ENCODE data around the gene LRRC71. TPM values are rescaled to one million over a fixed set of nuclear protein-coding genes. Genes with fewer than 3 reads are reported as not detected.

The LRRC71 gene
- total RNA-seq, 4 donors from 2014 or later: not detected

GRCh38 chr1:156912861-156913808 lies 7.3 kb upstream of the LRRC71 start:
- peaks cover 6% of the 10 kb centered on the region for H3K36me3 ChIP-seq
- 60% methylated on average over 6 of the region's 24 CpGs for WGBS
- no peak overlapping the region for H3K27ac ChIP-seq
- no peak for TF ChIP-seq EP300 (IDR thresholded peaks at IDR 0.05)
- no peak for TF ChIP-seq POLR2A (IDR thresholded peaks at IDR 0.05)
- TF ChIP-seq, protein P1, sequence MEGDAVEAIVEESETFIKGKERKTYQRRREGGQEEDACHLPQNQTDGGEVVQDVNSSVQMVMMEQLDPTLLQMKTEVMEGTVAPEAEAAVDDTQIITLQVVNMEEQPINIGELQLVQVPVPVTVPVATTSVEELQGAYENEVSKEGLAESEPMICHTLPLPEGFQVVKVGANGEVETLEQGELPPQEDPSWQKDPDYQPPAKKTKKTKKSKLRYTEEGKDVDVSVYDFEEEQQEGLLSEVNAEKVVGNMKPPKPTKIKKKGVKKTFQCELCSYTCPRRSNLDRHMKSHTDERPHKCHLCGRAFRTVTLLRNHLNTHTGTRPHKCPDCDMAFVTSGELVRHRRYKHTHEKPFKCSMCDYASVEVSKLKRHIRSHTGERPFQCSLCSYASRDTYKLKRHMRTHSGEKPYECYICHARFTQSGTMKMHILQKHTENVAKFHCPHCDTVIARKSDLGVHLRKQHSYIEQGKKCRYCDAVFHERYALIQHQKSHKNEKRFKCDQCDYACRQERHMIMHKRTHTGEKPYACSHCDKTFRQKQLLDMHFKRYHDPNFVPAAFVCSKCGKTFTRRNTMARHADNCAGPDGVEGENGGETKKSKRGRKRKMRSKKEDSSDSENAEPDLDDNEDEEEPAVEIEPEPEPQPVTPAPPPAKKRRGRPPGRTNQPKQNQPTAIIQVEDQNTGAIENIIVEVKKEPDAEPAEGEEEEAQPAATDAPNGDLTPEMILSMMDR (IDR thresholded peaks at IDR 0.05): no peak
- TF ChIP-seq POLR2AphosphoS5 (IDR thresholded peaks at IDR 0.05): no peak
- peaks cover 46% of the 10 kb centered on the region for H3K27me3 ChIP-seq
- no peak overlapping the region for H3K4me3 ChIP-seq
- peaks cover 9% of the 10 kb centered on the region for H3K4me1 ChIP-seq
- no peak for DNase-seq (ENCODE audit: low spot score in 2 of 2)
- no peaks in the 10 kb centered on the region for H3K9me3 ChIP-seq

DNA sequence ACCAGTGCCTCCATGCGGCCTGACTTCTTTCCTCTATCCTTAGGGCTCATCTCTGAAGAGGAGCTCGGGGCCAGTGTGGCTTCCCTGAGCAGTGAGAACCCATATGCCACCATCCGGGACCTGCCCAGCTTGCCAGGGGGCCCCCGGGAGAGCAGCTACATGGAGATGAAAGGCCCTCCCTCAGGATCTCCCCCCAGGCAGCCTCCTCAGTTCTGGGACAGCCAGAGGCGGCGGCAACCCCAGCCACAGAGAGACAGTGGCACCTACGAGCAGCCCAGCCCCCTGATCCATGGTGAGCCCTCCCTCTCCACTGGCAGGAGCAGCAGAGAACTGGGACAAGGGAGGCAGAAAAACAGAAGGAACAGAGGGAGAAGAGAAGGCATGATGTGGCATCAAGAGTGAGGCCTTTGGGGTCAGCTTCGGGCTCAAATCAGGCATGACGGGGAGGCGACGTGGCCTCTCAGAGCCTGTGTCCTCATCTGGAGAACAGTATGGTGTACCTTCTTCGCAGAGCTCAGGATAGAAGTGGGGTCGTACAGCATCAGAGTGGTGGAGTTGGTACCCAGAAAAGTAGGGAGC lies 6.5 kb upstream of the LRRC71 start:
- H3K36me3 ChIP-seq: peaks cover 6% of the 10 kb centered on the region
- no peak overlapping the region for H3K27ac ChIP-seq
- TF ChIP-seq, protein P1 (IDR thresholded peaks at IDR 0.05): no peak
- TF ChIP-seq POLR2AphosphoS5 (IDR thresholded peaks at IDR 0.05) (no peak), POLR2A (IDR thresholded peaks at IDR 0.05) (no peak), EP300 (IDR thresholded peaks at IDR 0.05) (no peak)
- no peak overlapping the region for H3K4me3 ChIP-seq
- no peak for DNase-seq (ENCODE audit: low spot score in 2 of 2)
- peaks cover 42% of the 10 kb centered on the region for H3K27me3 ChIP-seq
- 83% methylated on average over 13 of the region's 13 CpGs for WGBS
- peaks cover 2% of the 10 kb centered on the region for H3K4me1 ChIP-seq
- no peaks in the 10 kb centered on the region for H3K9me3 ChIP-seq

DNA sequence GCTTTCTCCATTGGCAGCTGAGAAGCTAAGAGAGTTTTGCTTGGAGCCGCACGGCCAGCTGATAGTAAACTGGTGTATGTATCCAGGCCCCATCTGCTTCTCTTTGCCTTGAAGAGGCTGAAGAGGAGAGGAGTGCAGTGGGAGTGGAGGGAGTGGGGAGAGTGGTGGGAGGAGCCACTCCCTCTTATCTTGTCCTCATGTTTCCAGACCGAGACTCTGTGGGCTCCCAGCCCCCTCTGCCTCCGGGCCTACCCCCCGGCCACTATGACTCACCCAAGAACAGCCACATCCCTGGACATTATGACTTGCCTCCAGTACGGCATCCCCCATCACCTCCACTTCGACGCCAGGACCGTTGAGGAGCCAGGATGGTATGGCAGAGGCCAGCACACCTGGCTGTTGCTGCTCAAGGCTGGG lies 6.0 kb upstream of the LRRC71 start:
- 81% methylated on average over 9 of the region's 9 CpGs for WGBS
- Histone ChIP-seq H3K27me3 (peaks cover 41% of the 10 kb centered on the region), H3K27ac (no peak overlapping the region), H3K9me3 (no peaks in the 10 kb centered on the region), H3K4me3 (no peak overlapping the region), H3K4me1 (no peaks in the 10 kb centered on the region), H3K36me3 (peaks cover 6% of the 10 kb centered on the region)
- DNase-seq (ENCODE audit: low spot score in 2 of 2): no peak
- TF ChIP-seq POLR2A (IDR thresholded peaks at IDR 0.05): no peak
- TF ChIP-seq, protein P1 (IDR thresholded peaks at IDR 0.05): no peak
- TF ChIP-seq EP300 (IDR thresholded peaks at IDR 0.05): no peak
- TF ChIP-seq POLR2AphosphoS5 (IDR thresholded peaks at IDR 0.05): no peak

- Histone ChIP-seq H3K27me3 (peaks cover 75% of the 10 kb centered on the region), H3K4me3 (no peak overlapping the region)
Measured at GRCh38 chr1:156921053-156921529, 659 bp downstream of the LRRC71 start.

More at GRCh38 chr1:156921053-156921529, 659 bp downstream of the LRRC71 start:
- Histone ChIP-seq H3K9me3 (no peaks in the 10 kb centered on the region), H3K36me3 (no peaks in the 10 kb centered on the region), H3K4me1 (peaks cover 23% of the 10 kb centered on the region), H3K27ac (no peak overlapping the region)
- WGBS: 62% methylated on average over 7 of the region's 7 CpGs
- no peak for DNase-seq (ENCODE audit: low spot score in 2 of 2)
- no peak for TF ChIP-seq EP300 (IDR thresholded peaks at IDR 0.05)
- TF ChIP-seq, protein P1 (IDR thresholded peaks at IDR 0.05): no peak
- no peak for TF ChIP-seq POLR2A (IDR thresholded peaks at IDR 0.05)
- no peak for TF ChIP-seq POLR2AphosphoS5 (IDR thresholded peaks at IDR 0.05)
